Stomach (tissue), 9 donors: ENCODE data around the gene SNAPIN. TPM values are rescaled to one million over a fixed set of nuclear protein-coding genes. Genes with fewer than 3 reads are reported as not detected.
A peak's percentile ranks its signal among the peaks of the same experiment; 100 is the strongest.

Source experiments
- DNase-seq, 2 donors: peaks; one replicate each; pipeline versions ENCODE4 v3.0.0 to v3.0.0-alpha.2; 2013 to 2019
- H3K27ac ChIP-seq, 5 donors: fragments of 200-600 bp in 4 of 5; sonication (generic) in 4 of 5; one replicate each; pipeline ENCODE4 v1.5.1; 2013 to 2019; ENCODE audit warnings: mild to moderate bottlenecking in 1 of 5, moderate library complexity in 1 of 5
- H3K27me3 ChIP-seq, 3 donors: fragments of 200-600 bp; sonication (generic); one replicate each; pipeline ENCODE4 v1.5.1; 2017 to 2019; ENCODE audit warnings: mixed run types in 1 of 3
- H3K36me3 ChIP-seq, 4 donors: fragments of 200-600 bp; sonication (generic); 1 replicate in 3 of 4; 2 replicates in 1 of 4; pipeline ENCODE4 v1.5.1; 2016 to 2019
- H3K4me1 ChIP-seq, 4 donors: fragments of 200-600 bp; sonication (generic); one replicate each; pipeline ENCODE4 v1.5.1; 2016 to 2019
- H3K4me3 ChIP-seq, 4 donors: fragments of 200-600 bp; sonication (generic) in 3 of 4; one replicate each; pipeline ENCODE4 v1.5.1; 2016 to 2019; ENCODE audit warnings: mild to moderate bottlenecking in 1 of 4
- H3K9me3 ChIP-seq, 4 donors: fragments of 200-600 bp; sonication (generic); one replicate each; pipeline ENCODE4 v1.5.1; 2016 to 2019
- CTCF ChIP-seq, 7 experiments: fragments of 450-650 bp in 4 of 7; fragments of 200-600 bp in 3 of 7; sonication (generic) in 3 of 7; IDR thresholded peaks; one replicate each; pipeline ENCODE4 v1.5.1; 2016 to 2019; ENCODE audit warnings: antibody characterized with exemption in 7 of 7, control low read depth in 2 of 7, mild to moderate bottlenecking in 1 of 7
- EP300 ChIP-seq: sonication (generic); formaldehyde crosslinking; IDR thresholded peaks from one replicate; pipeline ENCODE4 v1.6.1; 2017; ENCODE audit warnings: antibody characterized with exemption
- POLR2A ChIP-seq, 4 donors: fragments of 450-650 bp; IDR thresholded peaks; one replicate each; pipeline ENCODE4 v1.6.1; 2016; ENCODE audit warnings: antibody characterized with exemption in 4 of 4, control low read depth in 2 of 4, mild to moderate bottlenecking in 1 of 4, moderate library complexity in 1 of 4
- POLR2AphosphoS5 ChIP-seq, 3 donors: sonication (generic); formaldehyde crosslinking; IDR thresholded peaks; one replicate each; pipeline ENCODE4 v1.6.1; 2016; ENCODE audit warnings: antibody characterized with exemption in 3 of 3
- WGBS, 5 donors: extraction: QIAGEN DNeasy Blood & Tissue Kit in 3 of 5; methylation state at CpG; one replicate each; pipeline versions ENCODE4 v1.1.5 to v1.1.7; 2013 to 2018; 5-methylcytosine and 5-hydroxymethylcytosine counted together
- intact Hi-C: fragments of 100-400 bp; cut with DNase I; formaldehyde crosslinking; loops from one replicate; pipeline ENCODE4 v1.15.1; 2023; ENCODE audit warnings: low total_unique reads
- polyA plus RNA-seq, 3 donors: library from polyadenylated mRNA; stranded (reverse); fragments of 200-250 nt; gene quantifications; one replicate each; pipeline ENCODE4 v1.2.3, GENCODE V29; 2013
- total RNA-seq, 5 donors: library from RNA; depleted of rRNA; stranded (reverse); fragments of >200 nt; gene quantifications; one replicate each; pipeline versions ENCODE4 v1.1.0 to v1.2.3, GENCODE V29; 2014 to 2016
- donor health status: healthy with polysubstance abuse.
- donor health status: Bipolar disorder and iron deficiency.
- donor health status: healthy.

SNAPIN gene
- total and polyA plus RNA-seq, 8 donors, result 14.9 to 82.9 (median 29.4) TPM

- H3K27ac ChIP-seq, result no peak overlapping the region
These were observed 15.4 kb upstream of the SNAPIN start for GRCh38 chr1:153643100-153643499.

GRCh38 chr1:153643816-153644215 is 14.7 kb upstream of the SNAPIN start:
- Histone ChIP-seq H3K4me1 (peaks cover 9 to 83% (median 47%) of the 10 kb centered on the region in 4 donors), H3K9me3 (no peaks in the 10 kb centered on the region), H3K27ac (peak overlapping the region in 2 of 5 donors; percentile 15 to 29), H3K27me3 (no peaks in the 10 kb centered on the region), H3K4me3 (no peak overlapping the region), H3K36me3 (peaks cover 74 to 88% (median 84%) of the 10 kb centered on the region in 4 donors)
- DNase-seq, result no peak
- intact Hi-C loops, result no loop called here
- no peak for TF ChIP-seq POLR2AphosphoS5 (IDR thresholded peaks at IDR 0.05)
- TF ChIP-seq POLR2A (IDR thresholded peaks at IDR 0.05), result no peak
- no peak for TF ChIP-seq EP300
- TF ChIP-seq CTCF (IDR thresholded peaks at IDR 0.05), result no peak

More at GRCh38 chr1:153643100-153643499, 15.4 kb upstream of the SNAPIN start:
- no peak for TF ChIP-seq POLR2AphosphoS5 (IDR thresholded peaks at IDR 0.05)
- TF ChIP-seq EP300, result no peak
- no peak for TF ChIP-seq CTCF (IDR thresholded peaks at IDR 0.05)
- no peak for TF ChIP-seq POLR2A (IDR thresholded peaks at IDR 0.05)
- WGBS, 5 donors, result 87 to 92% (median 89%) methylated on average over 11 of the region's 11 CpGs
- DNase-seq, result no peak
- no peaks in the 10 kb centered on the region for H3K9me3 ChIP-seq
- no peaks in the 10 kb centered on the region for H3K27me3 ChIP-seq
- intact Hi-C loops, result no loop called here
- H3K4me3 ChIP-seq, result no peak overlapping the region
- peaks cover 81 to 95% (median 91%) of the 10 kb centered on the region in 4 donors for H3K36me3 ChIP-seq
- H3K4me1 ChIP-seq, result peaks cover 2 to 82% (median 45%) of the 10 kb centered on the region in 4 donors

GRCh38 chr1:153646672-153647345 is 11.7 kb upstream of the SNAPIN start:
- Histone ChIP-seq H3K36me3 (peaks cover 44 to 58% (median 54%) of the 10 kb centered on the region in 4 donors), H3K27me3 (no peaks in the 10 kb centered on the region), H3K4me3 (no peak overlapping the region), H3K27ac (peak overlapping the region in 4 of 5 donors; percentile 2 to 84 (median 38)), H3K4me1 (peaks cover 15 to 68% (median 48%) of the 10 kb centered on the region in 4 donors), H3K9me3 (no peaks in the 10 kb centered on the region)
- TF ChIP-seq POLR2AphosphoS5 (IDR thresholded peaks at IDR 0.05) (no peak), EP300 (no peak), POLR2A (IDR thresholded peaks at IDR 0.05) (no peak), CTCF (IDR thresholded peaks at IDR 0.05) (no peak)
- 75 to 91% (median 87%) methylated on average over 5 of the region's 5 CpGs for WGBS, 5 donors
- DNase-seq, result no peak
- intact Hi-C loops, result no loop called here

GRCh38 chr1:153647346-153647714 is 11.2 kb upstream of the SNAPIN start:
- no peak overlapping the region for H3K4me3 ChIP-seq
- intact Hi-C loops, result no loop called here
- peaks cover 15 to 64% (median 45%) of the 10 kb centered on the region in 4 donors for H3K4me1 ChIP-seq
- peak overlapping the region in 2 of 5 donors; percentile 70 to 84 for H3K27ac ChIP-seq
- DNase-seq, result no peak
- WGBS, 5 donors, result 36 to 55% (median 42%) methylated on average over 2 of the region's 2 CpGs
- H3K9me3 ChIP-seq, result no peaks in the 10 kb centered on the region
- no peaks in the 10 kb centered on the region for H3K27me3 ChIP-seq
- TF ChIP-seq EP300, result no peak
- TF ChIP-seq POLR2AphosphoS5 (IDR thresholded peaks at IDR 0.05), result peak in 2 of 3 donors; percentile 3 to 58
- peaks cover 38 to 53% (median 49%) of the 10 kb centered on the region in 4 donors for H3K36me3 ChIP-seq
